Measurements from ENCODE around the gene SPATA13. TPM values are rescaled to one million over a fixed set of nuclear protein-coding genes. Genes with fewer than 3 reads are reported as not detected.

SPATA13 gene
- total RNA-seq, 1 experiment from 2014 or later, result 14.1 TPM

- Histone ChIP-seq H4K91ac (ENCODE audit: insufficient read length, low read depth, low read length) (no peak overlapping the region), H3K23me2 (ENCODE audit: insufficient read length, low read depth, low read length, poor library complexity, severe bottlenecking) (no peaks in the 10 kb centered on the region), H3K79me2 (ENCODE audit: insufficient read depth, low read length) (no peaks in the 10 kb centered on the region), H3K27ac (ENCODE audit: insufficient read length, low read depth, low read length) (no peak overlapping the region), H3K18ac (ENCODE audit: insufficient read length, low read depth, low read length) (no peak overlapping the region), H2BK5ac (ENCODE audit: insufficient read length, low read length) (no peak overlapping the region), H3K27me3 (ENCODE audit: insufficient read depth, low read length) (no peaks in the 10 kb centered on the region), H3K4ac (ENCODE audit: low read depth, low read length) (no peak overlapping the region), H3T11ph (ENCODE audit: low read length) (no peak overlapping the region), H2BK12ac (ENCODE audit: insufficient read length, low read depth, low read length) (no peak overlapping the region), H2AFZ (ENCODE audit: low read length) (no peak overlapping the region), H2BK120ac (ENCODE audit: low read depth, low read length, poor library complexity, severe bottlenecking) (no peak overlapping the region), H3K23ac (ENCODE audit: insufficient read length, low read depth, low read length) (no peak overlapping the region), H4K5ac (ENCODE audit: insufficient read length, low read depth, low read length) (no peak overlapping the region), H3K79me1 (ENCODE audit: insufficient read depth, low read depth, low read length, poor library complexity, severe bottlenecking) (no peaks in the 10 kb centered on the region), H3K9ac (ENCODE audit: extremely low read depth, insufficient read length, low read length) (no peak overlapping the region), H4K8ac (replicated peaks; ENCODE audit: insufficient read length, low read depth, low read length) (no peak overlapping the region), H3K9me3 (ENCODE audit: control insufficient read depth, low read depth, low read length) (no peaks in the 10 kb centered on the region), H3K14ac (ENCODE audit: insufficient read depth, low read length) (no peak overlapping the region), H2BK15ac (ENCODE audit: low read depth, low read length) (no peak overlapping the region), H2AK5ac (ENCODE audit: insufficient read length, low read length) (no peak overlapping the region), H3K56ac (ENCODE audit: insufficient read length, low read depth, low read length) (no peak overlapping the region), H4K20me1 (ENCODE audit: control insufficient read depth, insufficient read depth, insufficient read length) (no peaks in the 10 kb centered on the region), H3K4me1 (ENCODE audit: insufficient read depth, low read length) (no peaks in the 10 kb centered on the region), H2BK20ac (ENCODE audit: low read depth, low read length, poor library complexity, severe bottlenecking) (no peak overlapping the region), H3K4me2 (ENCODE audit: insufficient read depth, insufficient read length, low read length) (no peak overlapping the region)
- Mint-ChIP-seq H3K4me3 (no peak overlapping the region), H3K4me1 (no peaks in the 10 kb centered on the region), H3K36me3 (ENCODE audit: insufficient read depth in 1 of 3, low read depth in 3 of 3) (peaks cover 23 to 36% (median 30%) of the 10 kb centered on the region in 3 experiments; a peak in 6 of 7 replicates), H3K9me3 (no peaks in the 10 kb centered on the region), H3K27me3 (ENCODE audit: low read depth) (no peaks in the 10 kb centered on the region), H3K27ac (peak overlapping the region in 1 of 3 experiments; percentile 92; a peak in 1 of 7 replicates)
- DNase-seq, result no peak
- TF ChIP-seq CTCF (conservative IDR thresholded peaks at IDR 0.05), result no peak
- WGBS (ENCODE audit: extremely low coverage, insufficient read length, low lambda C conversion rate), result no CpG with 5 or more reads among the region's 20 CpGs
Measured at GRCh38 chr13:24290280-24290932, 129.9 kb downstream of the SPATA13 start.

Data from H9 (cell line).